Stimulated activated CD4-positive, alpha-beta T cell treated with anti-CD3 and anti-CD28 coated beads, Interleukin-1b, Interleukin-23, amount 100 ng/mL, for 1 hour (primary cell): ENCODE data around the gene BAAT.

ENCODE experiments used
- DNase-seq, 2 donors: peaks; one replicate each; pipeline ENCODE4 v3.0.0-alpha.2; 2020; ENCODE audit warnings: low read depth in 2 of 2

Gene BAAT

GRCh38 chr9:101398068-101398929, 13.5 kb upstream of the BAAT start, which contains the start of the genes MRPL50 and ZNF189:
Gene MRPL50, minus strand, starts transcription at chr9:101398618. Its CDS starts 26 bp downstream, at chr9:101398592.
Gene ZNF189, plus strand, starts transcription at chr9:101398851. Its CDS starts 306 bp downstream, at chr9:101399157.
- DNase-seq, result peak; percentile 84 to 91

- no peak for DNase-seq
Measured at GRCh38 chr9:101397746-101398067, 12.9 kb upstream of the BAAT start.

- DNase-seq, result no peak
Measured at GRCh38 chr9:101394687-101395086, 9.9 kb upstream of the BAAT start.

GRCh38 chr9:101393135-101393534, 8.3 kb upstream of the BAAT start:
- DNase-seq, result no peak

GRCh38 chr9:101388507-101388993, 3.7 kb upstream of the BAAT start:
- DNase-seq, result no peak

- no peak for DNase-seq
Measured at GRCh38 chr9:101387871-101388506, 3.2 kb upstream of the BAAT start.

- DNase-seq, result no peak
Measured at GRCh38 chr9:101383361-101383760, 1.4 kb downstream of the BAAT start.

GRCh38 chr9:101381833-101382342, 2.9 kb downstream of the BAAT start:
- DNase-seq, result no peak

- no peak for DNase-seq
Measured at GRCh38 chr9:101381118-101381517, 3.7 kb downstream of the BAAT start.

GRCh38 chr9:101380295-101380694, 4.5 kb downstream of the BAAT start:
- DNase-seq, result no peak

GRCh38 chr9:101376111-101376848, 8.5 kb downstream of the BAAT start:
- DNase-seq, result no peak

GRCh38 chr9:101375546-101375945, 9.3 kb downstream of the BAAT start:
- no peak for DNase-seq

GRCh38 chr9:101372327-101373118, 12.3 kb downstream of the BAAT start:
- no peak for DNase-seq

- DNase-seq, result no peak
Measured at GRCh38 chr9:101371813-101372212, 13.0 kb downstream of the BAAT start.

- DNase-seq, result no peak
Measured at GRCh38 chr9:101369884-101370531, 14.8 kb downstream of the BAAT start.

GRCh38 chr9:101369286-101369685, 15.5 kb downstream of the BAAT start:
- no peak for DNase-seq

- no peak for DNase-seq
Measured at GRCh38 chr9:101367323-101367722, 17.5 kb downstream of the BAAT start.

GRCh38 chr9:101366038-101366756, 18.6 kb downstream of the BAAT start:
- no peak for DNase-seq

- DNase-seq, result no peak
Measured at GRCh38 chr9:101365181-101365580, 19.6 kb downstream of the BAAT start.

- no peak for DNase-seq
Measured at GRCh38 chr9:101362450-101362849, 22.4 kb downstream of the BAAT start.
